Stimulated activated naive CD8-positive, alpha-beta T cell treated with anti-CD3 and anti-CD28 coated beads, Interleukin-15, Interleukin-2, amounts not matched to agents 100 U/mL and 50 U/mL, for 24 hours (primary cell): ENCODE measurements around the gene ITGA8.
"Not testable (repeated sequence)": the region's sequence is repeated elsewhere in the genome, so short reads cannot be mapped to it uniquely, and the experiment has no call there.

Experiments used
- ATAC-seq: fragments of 150-1000 bp; cut with Tn5 transposase; one replicate; pipeline ENCODE4 v1.10.0; 2021
- DNase-seq: peaks from one replicate; pipeline ENCODE4 v3.0.0; 2021

The ITGA8 gene

GRCh38 chr10:15550950-15551349, 168.8 kb downstream of the ITGA8 start:
- DNase-seq = no peak
- no peak for ATAC-seq

GRCh38 chr10:15548331-15548730, 171.4 kb downstream of the ITGA8 start:
- no peak for DNase-seq
- ATAC-seq = no peak

GRCh38 chr10:15546606-15547005, 173.1 kb downstream of the ITGA8 start:
- no peak for ATAC-seq
- no peak for DNase-seq

GRCh38 chr10:15545884-15546283, 173.8 kb downstream of the ITGA8 start:
- ATAC-seq (no peak), DNase-seq (no peak)

- ATAC-seq = no peak
Observed at GRCh38 chr10:15545266-15545665, 174.5 kb downstream of the ITGA8 start.

GRCh38 chr10:15543994-15544393, 175.7 kb downstream of the ITGA8 start:
- no peak for ATAC-seq
- DNase-seq = no peak

More at GRCh38 chr10:15545266-15545665, 174.5 kb downstream of the ITGA8 start:
- no peak for DNase-seq

GRCh38 chr10:15542817-15543216, 176.9 kb downstream of the ITGA8 start:
- ATAC-seq = no peak
- DNase-seq = no peak

GRCh38 chr10:15541376-15541775, 178.3 kb downstream of the ITGA8 start:
- ATAC-seq = no peak
- no peak for DNase-seq

GRCh38 chr10:15540727-15541126, 179.0 kb downstream of the ITGA8 start:
- ATAC-seq (no peak), DNase-seq (no peak)

- ATAC-seq (no peak), DNase-seq (no peak)
Observed at GRCh38 chr10:15539262-15539661, 180.5 kb downstream of the ITGA8 start.

GRCh38 chr10:15534928-15535538, 184.7 kb downstream of the ITGA8 start:
- ATAC-seq, DNase-seq: not testable (repeated sequence)

- ATAC-seq (no peak), DNase-seq (no peak)
Observed at GRCh38 chr10:15531927-15532722, 187.6 kb downstream of the ITGA8 start.

GRCh38 chr10:15528859-15529239, 190.9 kb downstream of the ITGA8 start:
- ATAC-seq (no peak), DNase-seq (no peak)

- ATAC-seq (no peak), DNase-seq (no peak)
Observed at GRCh38 chr10:15526754-15527153, 193.0 kb downstream of the ITGA8 start.

GRCh38 chr10:15521328-15521903, 198.3 kb downstream of the ITGA8 start:
- DNase-seq = no peak

GRCh38 chr10:15518250-15518649, 201.5 kb downstream of the ITGA8 start:
- DNase-seq (no peak), ATAC-seq (no peak)

More at GRCh38 chr10:15521328-15521903, 198.3 kb downstream of the ITGA8 start:
- ATAC-seq = no peak

- no peak for DNase-seq
- no peak for ATAC-seq
Observed at GRCh38 chr10:15516256-15517085, 203.3 kb downstream of the ITGA8 start.

GRCh38 chr10:15515202-15515601, 204.5 kb downstream of the ITGA8 start:
- ATAC-seq = no peak
- DNase-seq = no peak

GRCh38 chr10:15510963-15511362, 208.8 kb downstream of the ITGA8 start:
- ATAC-seq = no peak
- DNase-seq = no peak

- ATAC-seq = no peak
- no peak for DNase-seq
Observed at GRCh38 chr10:15505329-15505728, 214.4 kb downstream of the ITGA8 start.

- DNase-seq = no peak
- ATAC-seq = no peak
Observed at GRCh38 chr10:15504101-15504840, 215.5 kb downstream of the ITGA8 start.
